Esophagus muscularis mucosa (tissue), 4 donors: ENCODE measurements around the gene GNG7.

Source experiments
- CTCF ChIP-seq, 3 experiments: fragments of 200-600 bp in 2 of 3; fragments of 450-650 bp in 1 of 3; sonication (generic) in 2 of 3; IDR thresholded peaks; one replicate each; pipeline ENCODE4 v1.5.1; 2017 to 2019; ENCODE audit warnings: antibody characterized with exemption in 3 of 3, mild to moderate bottlenecking in 2 of 3, moderate library complexity in 1 of 3
- EP300 ChIP-seq: sonication (generic); formaldehyde crosslinking; IDR thresholded peaks from one replicate; pipeline ENCODE4 v1.6.1; 2017; ENCODE audit warnings: antibody characterized with exemption
- POLR2A ChIP-seq: fragments of 450-650 bp; IDR thresholded peaks from one replicate; pipeline ENCODE4 v1.6.1; 2017; ENCODE audit warnings: antibody characterized with exemption, moderate library complexity, mild to moderate bottlenecking, low read depth
- POLR2AphosphoS5 ChIP-seq, 2 donors: sonication (generic); formaldehyde crosslinking; IDR thresholded peaks; one replicate each; pipeline ENCODE4 v1.6.1; 2017; ENCODE audit warnings: antibody characterized with exemption in 2 of 2

DNA sequence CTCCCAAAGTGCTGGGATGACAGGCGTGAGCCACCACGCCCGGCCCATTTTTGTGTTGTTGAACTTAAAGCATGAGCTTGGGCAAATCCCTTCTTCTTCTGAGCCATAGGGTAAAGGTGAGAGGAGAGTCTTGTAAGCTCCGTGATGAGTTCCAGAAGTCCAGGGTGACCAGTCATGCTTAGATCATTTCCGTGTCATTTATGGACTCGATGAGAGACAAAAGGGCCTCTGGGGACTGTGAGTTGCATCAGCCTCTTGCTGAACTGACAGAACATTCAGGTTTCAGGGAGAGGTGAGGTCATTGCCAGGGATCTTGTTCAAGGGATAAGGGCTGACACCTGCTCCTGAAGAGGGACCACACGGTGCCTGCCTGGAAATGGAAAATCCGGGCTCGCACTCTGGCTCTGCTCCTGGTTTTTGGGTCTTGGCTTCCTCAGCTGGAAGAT is 173.0 kb downstream of the GNG7 start:
- TF ChIP-seq CTCF (IDR thresholded peaks at IDR 0.05) = no peak
- TF ChIP-seq POLR2A = no peak
- TF ChIP-seq POLR2AphosphoS5 (IDR thresholded peaks at IDR 0.05) = no peak
- TF ChIP-seq EP300 = no peak
